IMR-90 (cell line): Measurements from ENCODE around the gene KLHL29. TPM values are rescaled to one million over a fixed set of nuclear protein-coding genes. Genes with fewer than 3 reads are reported as not detected.

Experiments used
- ATAC-seq: fragments of 200-7000 bp; cut with Tn5 transposase; 2 replicates; pipeline ENCODE4 v1.9.1; 2020; ENCODE audit warnings: low read depth, mild to moderate bottlenecking, moderate library complexity
- BruUV-seq: library from RNA; stranded (reverse); fragments of 400-500 nt; replicated peaks from 2 replicates; lab custom pipeline; 2021; lab: Mats Ljungman, UMichigan
- CTCF ChIA-PET: fragments of 300-600 bp; formaldehyde crosslinking; extraction: SDS; loops from one replicate; lab custom pipeline; 2021; ENCODE audit warnings: antibody characterized with exemption; lab: Yijun Ruan, JAX
- POLR2A ChIA-PET: fragments of 300-600 bp; sonication (Branson Sonifier 250); formaldehyde crosslinking; loops from one replicate; lab custom pipeline; 2022; ENCODE audit warnings: antibody characterized with exemption; ENCODE audit not compliant: unreplicated experiment; lab: Charles Lee
- DNase-seq: peaks from one replicate; pipeline ENCODE4 v3.0.0; 2013
- H2AFZ ChIP-seq: replicated peaks from 2 replicates; pipeline ENCODE3; 2013; ENCODE audit warnings: low read length, mild to moderate bottlenecking; ENCODE audit not compliant: poor library complexity
- H2AK5ac ChIP-seq: 2 replicates; pipeline ENCODE4 v1.6.1; 2013; ENCODE audit warnings: low read depth, low read length, inconsistent platforms
- H2AK9ac ChIP-seq: replicated peaks from 2 replicates; pipeline ENCODE3; 2013; ENCODE audit warnings: mild to moderate bottlenecking, low read depth, low read length, moderate library complexity; ENCODE audit not compliant: poor library complexity
- H2BK120ac ChIP-seq: 2 replicates; pipeline ENCODE4 v1.6.1; 2013; ENCODE audit warnings: low read depth, low read length, inconsistent platforms
- H2BK15ac ChIP-seq: 3 replicates; pipeline ENCODE4 v1.6.1; 2013; ENCODE audit warnings: low read depth, low read length, inconsistent platforms
- H2BK20ac ChIP-seq: 2 replicates; pipeline ENCODE4 v1.6.1; 2013; ENCODE audit warnings: low read depth, mild to moderate bottlenecking, inconsistent platforms, low read length, moderate library complexity
- H2BK5ac ChIP-seq: 2 replicates; pipeline ENCODE4 v1.6.1; 2013; ENCODE audit warnings: mild to moderate bottlenecking, low read depth, low read length, inconsistent platforms; ENCODE audit not compliant: poor library complexity, severe bottlenecking
- H3K14ac ChIP-seq: replicated peaks from 2 replicates; pipeline ENCODE4 v1.6.1; 2013; ENCODE audit warnings: low read depth, low read length, inconsistent platforms
- H3K18ac ChIP-seq: 2 replicates; pipeline ENCODE4 v1.6.1; 2013; ENCODE audit warnings: low read depth, low read length, control low read depth
- H3K23ac ChIP-seq: 2 replicates; pipeline ENCODE4 v1.6.1; 2013; ENCODE audit warnings: low read depth, low read length, inconsistent platforms
- H3K27ac ChIP-seq: 2 replicates; pipeline ENCODE4 v1.5.1; 2013; ENCODE audit warnings: mild to moderate bottlenecking, control low read depth, low read length; ENCODE audit not compliant: insufficient read depth
- H3K27me3 ChIP-seq: 2 replicates; pipeline ENCODE4 v1.6.1; 2013; ENCODE audit warnings: low read length; ENCODE audit not compliant: control insufficient read depth, insufficient read depth
- H3K36me3 ChIP-seq: 2 replicates; pipeline ENCODE4 v1.6.1; 2013; ENCODE audit warnings: low read length, mixed read lengths; ENCODE audit not compliant: control insufficient read depth, insufficient read depth
- H3K4ac ChIP-seq: 2 replicates; pipeline ENCODE4 v1.6.1; 2013; ENCODE audit warnings: low read depth, low read length, inconsistent platforms
- H3K4me1 ChIP-seq: 2 replicates; pipeline ENCODE4 v1.6.1; 2013; ENCODE audit warnings: low read length, mixed read lengths; ENCODE audit not compliant: control insufficient read depth, insufficient read depth
- H3K4me2 ChIP-seq: 2 replicates; pipeline ENCODE4 v1.6.1; 2013; ENCODE audit warnings: low read depth, mild to moderate bottlenecking, control low read depth, low read length, moderate library complexity
- H3K4me3 ChIP-seq: 2 replicates; pipeline ENCODE4 v1.5.1; 2013; ENCODE audit warnings: low read depth, mild to moderate bottlenecking, control low read depth, low read length, moderate library complexity; ENCODE audit not compliant: insufficient read depth
- H3K56ac ChIP-seq: 2 replicates; pipeline ENCODE4 v1.6.1; 2013; ENCODE audit warnings: low read length, inconsistent platforms; ENCODE audit not compliant: insufficient read depth; ENCODE audit errors: extremely low read depth
- H3K79me1 ChIP-seq, 2 experiments: 2 replicates each; pipeline ENCODE4 v1.6.1; 2013; ENCODE audit warnings: low read length in 2 of 2, inconsistent platforms in 1 of 2, low read depth in 1 of 2
- H3K9ac ChIP-seq: 2 replicates; pipeline ENCODE4 v1.6.1; 2013; ENCODE audit warnings: low read depth, low read length, control low read depth
- H3K9me1 ChIP-seq: 2 replicates; pipeline ENCODE4 v1.6.1; 2013; ENCODE audit warnings: low read length, inconsistent platforms; ENCODE audit not compliant: insufficient read depth
- H3K9me3 ChIP-seq: 2 replicates; pipeline ENCODE4 v1.6.1; 2013; ENCODE audit warnings: low read length; ENCODE audit not compliant: control insufficient read depth, insufficient read depth
- H4K20me1 ChIP-seq: 2 replicates; pipeline ENCODE4 v1.6.1; 2013; ENCODE audit warnings: low read length, inconsistent platforms; ENCODE audit not compliant: insufficient read depth
- H4K5ac ChIP-seq: 2 replicates; pipeline ENCODE4 v1.6.1; 2013; ENCODE audit warnings: mild to moderate bottlenecking, low read depth, low read length, control low read depth
- H4K8ac ChIP-seq, 2 experiments: 2 replicates each; pipeline ENCODE4 v1.6.1; 2013; ENCODE audit warnings: low read depth in 2 of 2, low read length in 2 of 2, control low read depth in 1 of 2, inconsistent platforms in 1 of 2
- H4K91ac ChIP-seq: 2 replicates; pipeline ENCODE4 v1.6.1; 2013; ENCODE audit warnings: low read depth, low read length, inconsistent platforms; ENCODE audit not compliant: insufficient read depth
- BHLHE40 ChIP-seq: fragments of 150-350 bp; IDR thresholded peaks from 2 replicates; pipeline ENCODE4 v1.6.1; 2016; ENCODE audit warnings: mild to moderate bottlenecking, low read depth, low read length
- CEBPB ChIP-seq: IDR thresholded peaks from 2 replicates; pipeline ENCODE4 v1.6.1; 2012; ENCODE audit warnings: low read depth, low read length, improper control_type of control experiment
- CHD1 ChIP-seq: IDR thresholded peaks from 2 replicates; pipeline ENCODE4 v1.6.1; 2012; ENCODE audit warnings: low read depth, low read length, improper control_type of control experiment
- FOS ChIP-seq: fragments of 150-350 bp; IDR thresholded peaks from 2 replicates; pipeline ENCODE4 v1.6.1; 2016; ENCODE audit warnings: low read depth, low read length
- MAFK ChIP-seq: IDR thresholded peaks from 2 replicates; pipeline ENCODE4 v1.6.1; 2012; ENCODE audit warnings: low read depth, low read length, improper control_type of control experiment
- MAZ ChIP-seq: IDR thresholded peaks from 2 replicates; pipeline ENCODE4 v1.6.1; 2012; ENCODE audit warnings: low read depth, mild to moderate bottlenecking, low read length, improper control_type of control experiment, moderate library complexity, borderline replicate concordance
- MXI1 ChIP-seq: IDR thresholded peaks from 2 replicates; pipeline ENCODE4 v1.6.1; 2012; ENCODE audit warnings: low read depth, mild to moderate bottlenecking, low read length, moderate library complexity, borderline replicate concordance
- NFE2L2 ChIP-seq: fragments of 150-350 bp; IDR thresholded peaks from 2 replicates; pipeline ENCODE4 v1.6.1; 2016; ENCODE audit warnings: low read depth, mild to moderate bottlenecking, low read length
- POLR2A ChIP-seq: IDR thresholded peaks from 2 replicates; pipeline ENCODE4 v1.6.1; 2012; ENCODE audit warnings: mild to moderate bottlenecking, low read depth, low read length
- RAD21 ChIP-seq: IDR thresholded peaks from 2 replicates; pipeline ENCODE4 v1.6.1; 2012; ENCODE audit warnings: low read length, improper control_type of control experiment
- RCOR1 ChIP-seq: IDR thresholded peaks from 2 replicates; pipeline ENCODE4 v1.6.1; 2012; ENCODE audit warnings: mild to moderate bottlenecking, low read length, improper control_type of control experiment; ENCODE audit not compliant: insufficient replicate concordance
- RFX5 ChIP-seq: IDR thresholded peaks from 2 replicates; pipeline ENCODE4 v1.8.0; 2012; ENCODE audit warnings: low read depth, mild to moderate bottlenecking, low read length, moderate library complexity
- SMC3 ChIP-seq: fragments of 150-350 bp; IDR thresholded peaks from 2 replicates; pipeline ENCODE4 v1.6.1; 2016; ENCODE audit warnings: low read depth, mild to moderate bottlenecking, antibody characterized with exemption, low read length, moderate library complexity
- WGBS, 2 experiments: methylation state at CpG; one replicate each; pipeline versions ENCODE4 v1.1.5 to v1.1.7; 2013; ENCODE audit warnings: missing lambda C conversion rate in 2 of 2; ENCODE audit not compliant: insufficient read length in 1 of 2; ENCODE audit errors: extremely low coverage in 2 of 2; 5-methylcytosine and 5-hydroxymethylcytosine counted together
- dilution Hi-C: fragments of 300-500 bp; cut with HindIII; formaldehyde crosslinking; loops from one replicate; pipeline ENCODE4 v1.14.3; 2018; ENCODE audit warnings: low sequenced_read_pairs; ENCODE audit not compliant: unreplicated experiment
- in situ Hi-C: fragments of 300-500 bp; cut with MboI; formaldehyde crosslinking; loops from 3 replicates; pipeline ENCODE4 v1.14.3; 2019; ENCODE audit warnings: low sequenced_read_pairs, inconsistent platforms, mixed read lengths
- intact Hi-C: fragments of 100-400 bp; cut with micrococcal nuclease; formaldehyde crosslinking; loops from 2 replicates; pipeline ENCODE4 v1.10.0; 2022
- polyA plus RNA-seq, 3 experiments: library from polyadenylated mRNA; depleted of rRNA; stranded (reverse); fragments of >200 nt; gene quantifications; 2 replicates each; pipeline ENCODE4 v1.2.3, GENCODE V29; 2012; ENCODE audit warnings: low replicate concordance in 1 of 3
- total RNA-seq: library from RNA; depleted of rRNA; stranded (reverse); fragments of >200 nt; gene quantifications from 2 replicates; pipeline ENCODE4 v1.2.3, GENCODE V29; 2012
- TF ChIP-seq, protein P1 (sequence below): fragments of 150-350 bp; IDR thresholded peaks from 2 replicates; pipeline ENCODE4 v1.6.1; 2016; ENCODE audit warnings: low read depth, mild to moderate bottlenecking, low read length, moderate library complexity, borderline replicate concordance
- TF ChIP-seq, protein P2 (sequence below): fragments of 150-350 bp; IDR thresholded peaks from 2 replicates; pipeline ENCODE4 v1.6.1; 2017; ENCODE audit warnings: mild to moderate bottlenecking, antibody characterized with exemption, low read length, low read depth
- TF ChIP-seq, protein P3 (sequence below): conservative IDR thresholded peaks from 2 replicates; pipeline ENCODE4 v1.5.1; 2012; ENCODE audit warnings: mild to moderate bottlenecking, low read depth, low read length, improper control_type of control experiment

The KLHL29 gene
- total and polyA plus RNA-seq, 2 of the 4 experiments (the other 2 are of a cell fraction): 2.0 to 8.0 TPM

DNA sequence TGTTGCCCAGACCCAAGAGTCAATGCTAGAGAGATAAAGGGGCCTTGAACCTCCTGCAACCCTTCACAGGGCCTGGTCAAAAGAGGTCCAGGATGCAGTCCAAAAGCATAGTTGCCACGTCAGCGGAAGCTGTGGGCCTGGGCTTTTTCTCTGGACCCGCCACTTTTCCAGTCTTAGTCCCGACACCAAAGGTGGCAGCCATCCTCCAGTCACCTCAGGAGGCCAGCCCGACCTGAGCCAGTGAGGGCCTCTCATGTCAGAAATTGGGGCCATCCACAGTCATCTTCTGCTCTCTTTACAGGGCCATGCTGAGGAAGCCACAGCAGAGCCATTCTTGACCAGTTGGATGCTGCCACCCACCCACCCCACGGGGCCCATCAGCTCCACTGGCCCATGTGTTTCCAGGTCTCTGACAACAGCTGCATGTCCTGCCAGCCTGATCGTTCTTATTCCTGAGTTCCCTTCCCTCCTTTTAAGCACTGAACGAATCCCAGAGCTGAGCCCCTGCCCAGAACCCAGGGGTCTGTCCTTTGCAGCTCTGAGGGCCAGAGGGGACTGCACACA lies 34.1 kb upstream of the KLHL29 start:
- Histone ChIP-seq H3K36me3 (no peaks in the 10 kb centered on the region), H3K27ac (no peak overlapping the region), H3K4me2 (no peak overlapping the region), H3K9ac (no peak overlapping the region), H3K23ac (no peak overlapping the region), H2AK9ac (no peak overlapping the region), H3K4ac (no peak overlapping the region), H3K9me3 (no peaks in the 10 kb centered on the region), H4K5ac (no peak overlapping the region), H2BK120ac (no peak overlapping the region), H2BK20ac (no peak overlapping the region), H3K4me3 (no peak overlapping the region), H3K18ac (no peak overlapping the region), H4K91ac (no peak overlapping the region), H3K9me1 (no peaks in the 10 kb centered on the region), H3K27me3 (peaks cover 16% of the 10 kb centered on the region), H2BK5ac (no peak overlapping the region), H2BK15ac (no peak overlapping the region), H3K56ac (no peak overlapping the region), H2AFZ (no peak overlapping the region), H4K20me1 (no peaks in the 10 kb centered on the region), H3K4me1 (no peaks in the 10 kb centered on the region), H3K79me1 (no peaks in the 10 kb centered on the region), H4K8ac (no peak overlapping the region), H2AK5ac (no peak overlapping the region), H3K14ac (no peak overlapping the region)
- dilution Hi-C loops (no loop called here), intact Hi-C loops (loop anchor here (1.0 kb wide), 2 partner anchors 109 to 152 kb away; no protein-coding TSS in a partner anchor), in situ Hi-C loops (no loop called here)
- no peak; the same call in 1 of the 2 replicates for ATAC-seq
- no TSS peak for BruUV-seq
- no peak for TF ChIP-seq NFE2L2
- TF ChIP-seq, protein P1, sequence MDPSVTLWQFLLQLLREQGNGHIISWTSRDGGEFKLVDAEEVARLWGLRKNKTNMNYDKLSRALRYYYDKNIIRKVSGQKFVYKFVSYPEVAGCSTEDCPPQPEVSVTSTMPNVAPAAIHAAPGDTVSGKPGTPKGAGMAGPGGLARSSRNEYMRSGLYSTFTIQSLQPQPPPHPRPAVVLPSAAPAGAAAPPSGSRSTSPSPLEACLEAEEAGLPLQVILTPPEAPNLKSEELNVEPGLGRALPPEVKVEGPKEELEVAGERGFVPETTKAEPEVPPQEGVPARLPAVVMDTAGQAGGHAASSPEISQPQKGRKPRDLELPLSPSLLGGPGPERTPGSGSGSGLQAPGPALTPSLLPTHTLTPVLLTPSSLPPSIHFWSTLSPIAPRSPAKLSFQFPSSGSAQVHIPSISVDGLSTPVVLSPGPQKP: no peak
- TF ChIP-seq FOS: no peak
- TF ChIP-seq MAZ: no peak
- TF ChIP-seq BHLHE40: no peak
- TF ChIP-seq RFX5: no peak
- TF ChIP-seq SMC3: no peak
- no peak for TF ChIP-seq RCOR1
- no peak for TF ChIP-seq POLR2A
- no peak for TF ChIP-seq CEBPB
- TF ChIP-seq MAFK: no peak
- TF ChIP-seq RAD21: no peak
- TF ChIP-seq MXI1: no peak
- TF ChIP-seq, protein P2, sequence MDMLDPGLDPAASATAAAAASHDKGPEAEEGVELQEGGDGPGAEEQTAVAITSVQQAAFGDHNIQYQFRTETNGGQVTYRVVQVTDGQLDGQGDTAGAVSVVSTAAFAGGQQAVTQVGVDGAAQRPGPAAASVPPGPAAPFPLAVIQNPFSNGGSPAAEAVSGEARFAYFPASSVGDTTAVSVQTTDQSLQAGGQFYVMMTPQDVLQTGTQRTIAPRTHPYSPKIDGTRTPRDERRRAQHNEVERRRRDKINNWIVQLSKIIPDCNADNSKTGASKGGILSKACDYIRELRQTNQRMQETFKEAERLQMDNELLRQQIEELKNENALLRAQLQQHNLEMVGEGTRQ: no peak
- TF ChIP-seq, protein P3, sequence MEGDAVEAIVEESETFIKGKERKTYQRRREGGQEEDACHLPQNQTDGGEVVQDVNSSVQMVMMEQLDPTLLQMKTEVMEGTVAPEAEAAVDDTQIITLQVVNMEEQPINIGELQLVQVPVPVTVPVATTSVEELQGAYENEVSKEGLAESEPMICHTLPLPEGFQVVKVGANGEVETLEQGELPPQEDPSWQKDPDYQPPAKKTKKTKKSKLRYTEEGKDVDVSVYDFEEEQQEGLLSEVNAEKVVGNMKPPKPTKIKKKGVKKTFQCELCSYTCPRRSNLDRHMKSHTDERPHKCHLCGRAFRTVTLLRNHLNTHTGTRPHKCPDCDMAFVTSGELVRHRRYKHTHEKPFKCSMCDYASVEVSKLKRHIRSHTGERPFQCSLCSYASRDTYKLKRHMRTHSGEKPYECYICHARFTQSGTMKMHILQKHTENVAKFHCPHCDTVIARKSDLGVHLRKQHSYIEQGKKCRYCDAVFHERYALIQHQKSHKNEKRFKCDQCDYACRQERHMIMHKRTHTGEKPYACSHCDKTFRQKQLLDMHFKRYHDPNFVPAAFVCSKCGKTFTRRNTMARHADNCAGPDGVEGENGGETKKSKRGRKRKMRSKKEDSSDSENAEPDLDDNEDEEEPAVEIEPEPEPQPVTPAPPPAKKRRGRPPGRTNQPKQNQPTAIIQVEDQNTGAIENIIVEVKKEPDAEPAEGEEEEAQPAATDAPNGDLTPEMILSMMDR: no peak
- no peak for TF ChIP-seq CHD1
- ChIA-PET CTCF (interaction anchor here (0.6 kb wide), 1 partner anchor 11 kb away, joined by 6 read pairs; no protein-coding TSS in a partner anchor), POLR2A (no interaction called here)
- WGBS, 2 experiments: 96% methylated on average over 6 of the region's 8 CpGs; no CpG with 5 or more reads in 1 of the 2 experiments
- DNase-seq: no peak
